Measurements from ENCODE around the gene PTPRN2. TPM values are rescaled to one million over a fixed set of nuclear protein-coding genes. Genes with fewer than 3 reads are reported as not detected.

PTPRN2 gene
- total and polyA plus RNA-seq, 2 of the 8 experiments (the other 6 are each of a cell fraction or from before 2014, with no cell fraction given) = 2.6 to 4.5 TPM

GRCh38 chr7:158164101-158165095 is 423.2 kb downstream of the PTPRN2 start (continued):
- TF ChIP-seq ATF3 (IDR thresholded peaks at IDR 0.05; ENCODE audit: insufficient read depth, low read depth, low read length) (no peak), E2F6 (IDR thresholded peaks at IDR 0.05) (peak; percentile 60), GABPA (IDR thresholded peaks at IDR 0.05; ENCODE audit: borderline replicate concordance, insufficient read depth, low read length) (no peak), ASH2L (IDR thresholded peaks at IDR 0.05; ENCODE audit: low read length) (no peak), KDM4A (IDR thresholded peaks at IDR 0.05; ENCODE audit: low read depth, low read length, severe bottlenecking) (no peak), BACH1 (IDR thresholded peaks at IDR 0.05; ENCODE audit: low read length) (no peak; the same call in 1 of the 2 replicates), MAX (IDR thresholded peaks at IDR 0.05) (peak; percentile 74), TEAD4 (IDR thresholded peaks at IDR 0.05; ENCODE audit: low read depth, low read length) (peak; percentile 15; the same call in 1 of the 2 replicates)

Measured in H1 (cell line).